Measurements from ENCODE around the gene C8G. TPM values are rescaled to one million over a fixed set of nuclear protein-coding genes. Genes with fewer than 3 reads are reported as not detected.

Gene C8G
- total and polyA plus RNA-seq, 2 of the 13 experiments (the other 11 are each of a cell fraction or from before 2014, with no cell fraction given), result 4.9 to 12.8 TPM

DNA sequence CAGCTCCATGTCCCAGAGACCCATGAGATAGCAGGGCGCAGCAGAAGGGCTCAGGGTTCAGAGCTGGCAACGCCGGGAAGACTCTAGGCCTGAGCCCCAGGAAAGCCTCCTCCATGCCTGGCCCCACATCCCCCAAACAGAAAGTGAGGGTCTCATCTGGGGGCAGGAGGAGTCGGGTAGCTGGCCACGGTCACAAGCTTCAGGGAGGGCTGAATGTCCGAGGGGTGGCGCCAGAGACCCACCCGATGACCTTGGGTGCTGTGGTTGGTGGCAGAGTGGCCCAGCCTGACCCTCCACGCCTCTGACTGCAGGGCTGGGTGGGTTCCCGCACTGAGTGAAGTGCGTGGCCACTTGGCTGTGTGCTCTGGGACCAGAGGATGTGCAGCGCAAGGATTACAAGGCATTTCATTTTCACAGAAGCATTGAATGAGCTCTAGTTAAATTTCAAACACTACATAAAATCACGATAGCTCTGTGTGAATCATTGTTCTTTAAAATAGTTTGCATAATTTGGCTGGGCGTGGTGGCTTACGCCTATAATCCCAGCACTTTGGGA is 3.0 kb downstream of the C8G start (continued):
- TF ChIP-seq, protein P1, sequence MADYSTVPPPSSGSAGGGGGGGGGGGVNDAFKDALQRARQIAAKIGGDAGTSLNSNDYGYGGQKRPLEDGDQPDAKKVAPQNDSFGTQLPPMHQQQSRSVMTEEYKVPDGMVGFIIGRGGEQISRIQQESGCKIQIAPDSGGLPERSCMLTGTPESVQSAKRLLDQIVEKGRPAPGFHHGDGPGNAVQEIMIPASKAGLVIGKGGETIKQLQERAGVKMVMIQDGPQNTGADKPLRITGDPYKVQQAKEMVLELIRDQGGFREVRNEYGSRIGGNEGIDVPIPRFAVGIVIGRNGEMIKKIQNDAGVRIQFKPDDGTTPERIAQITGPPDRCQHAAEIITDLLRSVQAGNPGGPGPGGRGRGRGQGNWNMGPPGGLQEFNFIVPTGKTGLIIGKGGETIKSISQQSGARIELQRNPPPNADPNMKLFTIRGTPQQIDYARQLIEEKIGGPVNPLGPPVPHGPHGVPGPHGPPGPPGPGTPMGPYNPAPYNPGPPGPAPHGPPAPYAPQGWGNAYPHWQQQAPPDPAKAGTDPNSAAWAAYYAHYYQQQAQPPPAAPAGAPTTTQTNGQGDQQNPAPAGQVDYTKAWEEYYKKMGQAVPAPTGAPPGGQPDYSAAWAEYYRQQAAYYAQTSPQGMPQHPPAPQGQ (CRISPR knock-in tag; IDR thresholded peaks at IDR 0.05; ENCODE audit: borderline replicate concordance), result no peak
- TF ChIP-seq ETV6 (CRISPR knock-in tag; conservative IDR thresholded peaks at IDR 0.05) (no peak), CBX5 (CRISPR knock-in tag; IDR thresholded peaks at IDR 0.05; ENCODE audit: borderline replicate concordance) (peak; percentile 35; the same call in 1 of the 2 replicates), GATAD1 (CRISPR knock-in tag; IDR thresholded peaks at IDR 0.05) (0 out of 2 replicates have a peak, but pooled peaks have one; percentile 18), ESRRA (CRISPR knock-in tag; IDR thresholded peaks at IDR 0.05; ENCODE audit: low read depth) (peak; percentile 41; the same call in 1 of the 2 replicates), TGIF2 (CRISPR knock-in tag; IDR thresholded peaks at IDR 0.05) (no peak), ZNF883 (CRISPR knock-in tag; IDR thresholded peaks at IDR 0.05; ENCODE audit: not compliant biosample characterization) (no peak), AGO2 (optimal IDR thresholded peaks at IDR 0.05; ENCODE audit: low read depth, low read length) (peak; percentile 22), ZNF296 (CRISPR knock-in tag; conservative IDR thresholded peaks at IDR 0.05) (no peak)
- TF ChIP-seq, protein P2, sequence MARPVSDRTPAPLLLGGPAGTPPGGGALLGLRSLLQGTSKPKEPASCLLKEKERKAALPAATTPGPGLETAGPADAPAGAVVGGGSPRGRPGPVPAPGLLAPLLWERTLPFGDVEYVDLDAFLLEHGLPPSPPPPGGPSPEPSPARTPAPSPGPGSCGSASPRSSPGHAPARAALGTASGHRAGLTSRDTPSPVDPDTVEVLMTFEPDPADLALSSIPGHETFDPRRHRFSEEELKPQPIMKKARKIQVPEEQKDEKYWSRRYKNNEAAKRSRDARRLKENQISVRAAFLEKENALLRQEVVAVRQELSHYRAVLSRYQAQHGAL (CRISPR knock-in tag; IDR thresholded peaks at IDR 0.05; ENCODE audit: not compliant biosample characterization), result no peak
- TF ChIP-seq, protein P3, sequence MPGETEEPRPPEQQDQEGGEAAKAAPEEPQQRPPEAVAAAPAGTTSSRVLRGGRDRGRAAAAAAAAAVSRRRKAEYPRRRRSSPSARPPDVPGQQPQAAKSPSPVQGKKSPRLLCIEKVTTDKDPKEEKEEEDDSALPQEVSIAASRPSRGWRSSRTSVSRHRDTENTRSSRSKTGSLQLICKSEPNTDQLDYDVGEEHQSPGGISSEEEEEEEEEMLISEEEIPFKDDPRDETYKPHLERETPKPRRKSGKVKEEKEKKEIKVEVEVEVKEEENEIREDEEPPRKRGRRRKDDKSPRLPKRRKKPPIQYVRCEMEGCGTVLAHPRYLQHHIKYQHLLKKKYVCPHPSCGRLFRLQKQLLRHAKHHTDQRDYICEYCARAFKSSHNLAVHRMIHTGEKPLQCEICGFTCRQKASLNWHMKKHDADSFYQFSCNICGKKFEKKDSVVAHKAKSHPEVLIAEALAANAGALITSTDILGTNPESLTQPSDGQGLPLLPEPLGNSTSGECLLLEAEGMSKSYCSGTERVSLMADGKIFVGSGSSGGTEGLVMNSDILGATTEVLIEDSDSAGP (CRISPR knock-in tag; IDR thresholded peaks at IDR 0.05; ENCODE audit: borderline replicate concordance), result peak; percentile 32
- TF ChIP-seq, protein P4, sequence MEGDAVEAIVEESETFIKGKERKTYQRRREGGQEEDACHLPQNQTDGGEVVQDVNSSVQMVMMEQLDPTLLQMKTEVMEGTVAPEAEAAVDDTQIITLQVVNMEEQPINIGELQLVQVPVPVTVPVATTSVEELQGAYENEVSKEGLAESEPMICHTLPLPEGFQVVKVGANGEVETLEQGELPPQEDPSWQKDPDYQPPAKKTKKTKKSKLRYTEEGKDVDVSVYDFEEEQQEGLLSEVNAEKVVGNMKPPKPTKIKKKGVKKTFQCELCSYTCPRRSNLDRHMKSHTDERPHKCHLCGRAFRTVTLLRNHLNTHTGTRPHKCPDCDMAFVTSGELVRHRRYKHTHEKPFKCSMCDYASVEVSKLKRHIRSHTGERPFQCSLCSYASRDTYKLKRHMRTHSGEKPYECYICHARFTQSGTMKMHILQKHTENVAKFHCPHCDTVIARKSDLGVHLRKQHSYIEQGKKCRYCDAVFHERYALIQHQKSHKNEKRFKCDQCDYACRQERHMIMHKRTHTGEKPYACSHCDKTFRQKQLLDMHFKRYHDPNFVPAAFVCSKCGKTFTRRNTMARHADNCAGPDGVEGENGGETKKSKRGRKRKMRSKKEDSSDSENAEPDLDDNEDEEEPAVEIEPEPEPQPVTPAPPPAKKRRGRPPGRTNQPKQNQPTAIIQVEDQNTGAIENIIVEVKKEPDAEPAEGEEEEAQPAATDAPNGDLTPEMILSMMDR (CRISPR knock-in tag; IDR thresholded peaks at IDR 0.05), result peak; percentile 97
- TF ChIP-seq, protein P5, sequence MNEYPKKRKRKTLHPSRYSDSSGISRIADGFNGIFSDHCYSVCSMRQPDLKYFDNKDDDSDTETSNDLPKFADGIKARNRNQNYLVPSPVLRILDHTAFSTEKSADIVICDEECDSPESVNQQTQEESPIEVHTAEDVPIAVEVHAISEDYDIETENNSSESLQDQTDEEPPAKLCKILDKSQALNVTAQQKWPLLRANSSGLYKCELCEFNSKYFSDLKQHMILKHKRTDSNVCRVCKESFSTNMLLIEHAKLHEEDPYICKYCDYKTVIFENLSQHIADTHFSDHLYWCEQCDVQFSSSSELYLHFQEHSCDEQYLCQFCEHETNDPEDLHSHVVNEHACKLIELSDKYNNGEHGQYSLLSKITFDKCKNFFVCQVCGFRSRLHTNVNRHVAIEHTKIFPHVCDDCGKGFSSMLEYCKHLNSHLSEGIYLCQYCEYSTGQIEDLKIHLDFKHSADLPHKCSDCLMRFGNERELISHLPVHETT (CRISPR knock-in tag; conservative IDR thresholded peaks at IDR 0.05), result no peak
- TF ChIP-seq, protein P6, sequence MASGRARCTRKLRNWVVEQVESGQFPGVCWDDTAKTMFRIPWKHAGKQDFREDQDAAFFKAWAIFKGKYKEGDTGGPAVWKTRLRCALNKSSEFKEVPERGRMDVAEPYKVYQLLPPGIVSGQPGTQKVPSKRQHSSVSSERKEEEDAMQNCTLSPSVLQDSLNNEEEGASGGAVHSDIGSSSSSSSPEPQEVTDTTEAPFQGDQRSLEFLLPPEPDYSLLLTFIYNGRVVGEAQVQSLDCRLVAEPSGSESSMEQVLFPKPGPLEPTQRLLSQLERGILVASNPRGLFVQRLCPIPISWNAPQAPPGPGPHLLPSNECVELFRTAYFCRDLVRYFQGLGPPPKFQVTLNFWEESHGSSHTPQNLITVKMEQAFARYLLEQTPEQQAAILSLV (CRISPR knock-in tag; IDR thresholded peaks at IDR 0.05; ENCODE audit: borderline replicate concordance), result peak; percentile 40; the same call in 1 of the 2 replicates
- TF ChIP-seq, protein P7, sequence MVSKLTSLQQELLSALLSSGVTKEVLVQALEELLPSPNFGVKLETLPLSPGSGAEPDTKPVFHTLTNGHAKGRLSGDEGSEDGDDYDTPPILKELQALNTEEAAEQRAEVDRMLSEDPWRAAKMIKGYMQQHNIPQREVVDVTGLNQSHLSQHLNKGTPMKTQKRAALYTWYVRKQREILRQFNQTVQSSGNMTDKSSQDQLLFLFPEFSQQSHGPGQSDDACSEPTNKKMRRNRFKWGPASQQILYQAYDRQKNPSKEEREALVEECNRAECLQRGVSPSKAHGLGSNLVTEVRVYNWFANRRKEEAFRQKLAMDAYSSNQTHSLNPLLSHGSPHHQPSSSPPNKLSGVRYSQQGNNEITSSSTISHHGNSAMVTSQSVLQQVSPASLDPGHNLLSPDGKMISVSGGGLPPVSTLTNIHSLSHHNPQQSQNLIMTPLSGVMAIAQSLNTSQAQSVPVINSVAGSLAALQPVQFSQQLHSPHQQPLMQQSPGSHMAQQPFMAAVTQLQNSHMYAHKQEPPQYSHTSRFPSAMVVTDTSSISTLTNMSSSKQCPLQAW (CRISPR knock-in tag; IDR thresholded peaks at IDR 0.05), result peak; percentile 74; the same call in 1 of the 2 replicates
- TF ChIP-seq, protein P8, sequence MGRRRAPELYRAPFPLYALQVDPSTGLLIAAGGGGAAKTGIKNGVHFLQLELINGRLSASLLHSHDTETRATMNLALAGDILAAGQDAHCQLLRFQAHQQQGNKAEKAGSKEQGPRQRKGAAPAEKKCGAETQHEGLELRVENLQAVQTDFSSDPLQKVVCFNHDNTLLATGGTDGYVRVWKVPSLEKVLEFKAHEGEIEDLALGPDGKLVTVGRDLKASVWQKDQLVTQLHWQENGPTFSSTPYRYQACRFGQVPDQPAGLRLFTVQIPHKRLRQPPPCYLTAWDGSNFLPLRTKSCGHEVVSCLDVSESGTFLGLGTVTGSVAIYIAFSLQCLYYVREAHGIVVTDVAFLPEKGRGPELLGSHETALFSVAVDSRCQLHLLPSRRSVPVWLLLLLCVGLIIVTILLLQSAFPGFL (CRISPR knock-in tag; IDR thresholded peaks at IDR 0.05), result no peak
